GM23338 (cell line): ENCODE data around the gene GRID1. TPM values are rescaled to one million over a fixed set of nuclear protein-coding genes. Genes with fewer than 3 reads are reported as not detected.
"Not testable (repeated sequence)": the region's sequence is repeated elsewhere in the genome, so short reads cannot be mapped to it uniquely, and the experiment has no call there.

Experiments
- ATAC-seq: fragments of 200-7000 bp; cut with Tn5 transposase; 3 replicates; pipeline ENCODE4 v1.9.1; 2020
- DNase-seq: peaks from one replicate; pipeline ENCODE4 v3.0.0-alpha.2; 2015; ENCODE audit warnings: low spot score
- H2AFZ ChIP-seq: fragments of 200-600 bp; sonication (generic); 2 replicates; pipeline ENCODE4 v1.8.0; 2016; ENCODE audit warnings: antibody characterized with exemption, mild to moderate bottlenecking, moderate library complexity
- H3F3A ChIP-seq: fragments of 200-600 bp; sonication (generic); replicated peaks from 2 replicates; pipeline ENCODE4 v1.8.0; 2017; ENCODE audit warnings: antibody characterized with exemption, mixed run types, low read depth
- H3K27ac ChIP-seq: fragments of 200-600 bp; sonication (generic); 2 replicates; pipeline ENCODE4 v1.6.1; 2016; ENCODE audit warnings: low read depth
- H3K27me3 ChIP-seq: fragments of 200-600 bp; sonication (generic); 2 replicates; pipeline ENCODE4 v1.8.0; 2016; ENCODE audit warnings: mild to moderate bottlenecking, mixed run types, moderate library complexity; ENCODE audit not compliant: insufficient read depth
- H3K36me3 ChIP-seq: fragments of 200-600 bp; sonication (generic); 2 replicates; pipeline ENCODE4 v1.8.0; 2016; ENCODE audit warnings: mild to moderate bottlenecking; ENCODE audit not compliant: insufficient read depth
- H3K4me1 ChIP-seq: fragments of 200-600 bp; sonication (generic); 2 replicates; pipeline ENCODE4 v1.8.0; 2016; ENCODE audit warnings: mild to moderate bottlenecking, moderate library complexity; ENCODE audit not compliant: insufficient read depth
- H3K4me2 ChIP-seq: fragments of 200-600 bp; sonication (generic); 2 replicates; pipeline ENCODE4 v1.7.1; 2017; ENCODE audit warnings: mixed run types
- H3K4me3 ChIP-seq: fragments of 200-600 bp; sonication (generic); 2 replicates; pipeline ENCODE4 v1.6.1; 2016; ENCODE audit warnings: mixed run types
- H3K79me2 ChIP-seq: fragments of 200-600 bp; sonication (generic); replicated peaks from 2 replicates; pipeline ENCODE4 v1.8.0; 2017; ENCODE audit warnings: mild to moderate bottlenecking; ENCODE audit not compliant: insufficient read depth
- H3K9me2 ChIP-seq: fragments of 200-600 bp; sonication (generic); 2 replicates; pipeline ENCODE4 v1.8.0; 2017; ENCODE audit not compliant: insufficient read depth
- H4K20me1 ChIP-seq: fragments of 200-600 bp; sonication (generic); replicated peaks from 2 replicates; pipeline ENCODE4 v1.8.0; 2017; ENCODE audit warnings: mild to moderate bottlenecking; ENCODE audit not compliant: insufficient read depth
- H3K27ac Mint-ChIP-seq: 2 replicates; pipeline ENCODE4 v1.8.0; 2020; ENCODE audit warnings: inconsistent platforms, mild to moderate bottlenecking, moderate library complexity, mixed read lengths
- H3K27me3 Mint-ChIP-seq: 3 replicates; pipeline ENCODE4 v1.8.0; 2022; ENCODE audit warnings: low read depth, mild to moderate bottlenecking, moderate library complexity, mixed read lengths, inconsistent platforms; ENCODE audit not compliant: insufficient read depth, poor library complexity
- H3K36me3 Mint-ChIP-seq: 3 replicates; pipeline ENCODE4 v1.8.0; 2021; ENCODE audit warnings: low read depth, mild to moderate bottlenecking, inconsistent platforms, moderate library complexity, mixed read lengths
- H3K4me1 Mint-ChIP-seq: 3 replicates; pipeline ENCODE4 v1.8.0; 2020; ENCODE audit warnings: mild to moderate bottlenecking, inconsistent platforms, mixed read lengths
- H3K4me3 Mint-ChIP-seq: 3 replicates; pipeline ENCODE4 v1.8.0; 2021; ENCODE audit warnings: moderate library complexity, mild to moderate bottlenecking, inconsistent platforms, mixed read lengths
- H3K9me3 Mint-ChIP-seq: 3 replicates; pipeline ENCODE4 v1.8.0; 2020; ENCODE audit warnings: moderate library complexity, mild to moderate bottlenecking, inconsistent platforms, mixed read lengths
- CREB1 ChIP-seq: fragments of 250-450 bp; sonication (Bioruptor Pico); IDR thresholded peaks from 2 replicates; pipeline ENCODE4 v1.5.0; 2020; ENCODE audit warnings: low read depth, mild to moderate bottlenecking, moderate library complexity
- EZH2 ChIP-seq: fragments of 200-600 bp; sonication (generic); IDR thresholded peaks from one replicate; pipeline ENCODE4 v1.8.0; 2017; ENCODE audit warnings: antibody characterized with exemption, mild to moderate bottlenecking, low read depth; ENCODE audit not compliant: unreplicated experiment
- EZH2phosphoT487 ChIP-seq: fragments of 200-600 bp; sonication (generic); IDR thresholded peaks from one replicate; pipeline ENCODE4 v1.8.1; 2018; ENCODE audit warnings: antibody characterized with exemption; ENCODE audit not compliant: unreplicated experiment
- NANOG ChIP-seq: IDR thresholded peaks from 2 replicates; pipeline ENCODE4 v1.6.1; 2016; ENCODE audit warnings: antibody characterized with exemption, borderline replicate concordance
- POLR2AphosphoS5 ChIP-seq: IDR thresholded peaks from 2 replicates; pipeline ENCODE4 v1.6.1; 2016; ENCODE audit warnings: antibody characterized with exemption, low read depth
- polyA plus RNA-seq: library from polyadenylated mRNA; unstranded; fragments of >200 nt; fragmentation: Nextera tagmentation; extraction: Ambion mirVana; gene quantifications from 2 replicates; pipeline ENCODE4 v1.2.1, GENCODE V29; 2016
- total RNA-seq: library from RNA; depleted of rRNA; stranded (reverse); fragments of >200 nt; shearing (Covaris generic); gene quantifications from 2 replicates; pipeline ENCODE4 v1.2.3, GENCODE V29; 2014
- TF ChIP-seq, protein P1 (sequence below): IDR thresholded peaks from one replicate; pipeline ENCODE4 v1.6.1; 2018; ENCODE audit warnings: antibody characterized with exemption; ENCODE audit not compliant: unreplicated experiment
- TF ChIP-seq, protein P2 (sequence below): fragments of 250-450 bp; sonication (Bioruptor Pico); IDR thresholded peaks from 2 replicates; pipeline ENCODE4 v1.5.0; 2020; ENCODE audit warnings: mild to moderate bottlenecking, moderate library complexity

GRID1 gene
- total and polyA plus RNA-seq, 2 experiments from 2014 or later: 0.14 to 0.15 TPM

DNA sequence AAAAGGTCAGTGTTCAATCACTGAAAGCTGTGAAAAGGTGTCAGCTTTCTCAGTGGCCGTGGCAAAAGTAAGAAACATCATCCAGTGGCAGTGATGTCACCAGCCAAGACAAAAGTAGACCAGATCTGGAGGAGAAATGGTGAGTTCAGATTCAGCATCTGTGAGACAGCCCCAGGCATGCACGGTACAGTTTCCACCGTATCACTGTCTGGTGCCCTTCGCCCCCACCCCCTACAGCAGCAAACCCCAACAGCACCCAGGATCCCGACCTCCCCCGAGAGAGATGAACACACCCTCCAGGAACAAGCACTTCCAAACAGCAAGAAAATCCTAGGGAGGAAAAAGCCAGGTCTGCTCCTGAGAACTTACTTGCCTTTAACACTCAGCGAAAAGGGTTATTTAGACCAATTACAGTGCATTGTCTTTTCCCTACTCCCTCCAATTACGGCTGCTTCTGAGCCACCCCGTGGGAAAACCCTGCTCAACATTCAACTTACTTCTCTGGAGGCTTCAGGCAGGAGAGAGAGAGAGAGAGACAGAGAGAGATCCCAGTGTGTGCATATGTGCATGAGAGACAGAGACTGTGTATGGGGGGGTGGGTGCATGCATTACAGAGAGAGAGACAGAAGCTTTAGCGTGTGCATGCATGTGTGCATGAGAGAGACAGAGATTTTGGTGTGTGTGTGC is 189.6 kb downstream of the GRID1 start:
- no peaks in the 10 kb centered on the region for H3K4me1 Mint-ChIP-seq
- no peaks in the 10 kb centered on the region for H4K20me1 ChIP-seq
- no peak overlapping the region for H3K27ac ChIP-seq
- H3K36me3 ChIP-seq: no peaks in the 10 kb centered on the region
- no peaks in the 10 kb centered on the region for H3F3A ChIP-seq
- no peak overlapping the region for H3K4me3 Mint-ChIP-seq
- TF ChIP-seq EZH2: no peak
- H3K4me1 ChIP-seq: no peaks in the 10 kb centered on the region
- no peak overlapping the region for H2AFZ ChIP-seq
- H3K9me3 Mint-ChIP-seq: no peaks in the 10 kb centered on the region
- H3K79me2 ChIP-seq: no peaks in the 10 kb centered on the region
- no peak overlapping the region for H3K27ac Mint-ChIP-seq
- no peak overlapping the region for H3K4me3 ChIP-seq
- H3K36me3 Mint-ChIP-seq: no peaks in the 10 kb centered on the region
- no peak overlapping the region for H3K4me2 ChIP-seq
- H3K27me3 Mint-ChIP-seq: no peaks in the 10 kb centered on the region
- no peaks in the 10 kb centered on the region for H3K27me3 ChIP-seq
- no peaks in the 10 kb centered on the region for H3K9me2 ChIP-seq
- DNase-seq: no peak
- no peak for ATAC-seq

DNA sequence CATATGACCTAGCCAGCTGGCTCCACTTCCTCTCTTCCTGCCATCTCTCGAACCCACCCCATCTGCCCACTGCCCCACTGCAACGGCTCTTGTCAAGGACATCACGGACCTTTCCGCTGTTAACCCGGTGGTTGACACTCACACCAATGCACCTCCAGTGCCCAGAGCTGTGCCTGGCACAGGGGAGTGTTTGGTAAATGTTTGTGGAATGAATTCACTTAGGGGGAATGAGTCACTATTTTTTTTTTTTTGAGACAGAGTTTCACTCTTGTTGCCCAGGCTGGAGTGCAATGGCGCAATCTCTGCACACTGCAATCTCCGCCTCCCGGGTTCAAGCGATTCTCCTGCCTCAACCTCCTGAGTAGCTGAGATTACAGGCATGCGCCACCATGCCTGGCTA is 191.1 kb downstream of the GRID1 start:
- not testable (repeated sequence) for H3K27me3 Mint-ChIP-seq, H3K4me3 ChIP-seq, DNase-seq, H3K36me3 ChIP-seq, H3K27ac ChIP-seq, H3K4me3 Mint-ChIP-seq, H3K4me1 Mint-ChIP-seq, H3K4me2 ChIP-seq, H3K79me2 ChIP-seq, ATAC-seq, H3K4me1 ChIP-seq, H3K27ac Mint-ChIP-seq, H3K36me3 Mint-ChIP-seq, H3K9me3 Mint-ChIP-seq, H3K27me3 ChIP-seq, H3F3A ChIP-seq, H2AFZ ChIP-seq, H4K20me1 ChIP-seq, H3K9me2 ChIP-seq

DNA sequence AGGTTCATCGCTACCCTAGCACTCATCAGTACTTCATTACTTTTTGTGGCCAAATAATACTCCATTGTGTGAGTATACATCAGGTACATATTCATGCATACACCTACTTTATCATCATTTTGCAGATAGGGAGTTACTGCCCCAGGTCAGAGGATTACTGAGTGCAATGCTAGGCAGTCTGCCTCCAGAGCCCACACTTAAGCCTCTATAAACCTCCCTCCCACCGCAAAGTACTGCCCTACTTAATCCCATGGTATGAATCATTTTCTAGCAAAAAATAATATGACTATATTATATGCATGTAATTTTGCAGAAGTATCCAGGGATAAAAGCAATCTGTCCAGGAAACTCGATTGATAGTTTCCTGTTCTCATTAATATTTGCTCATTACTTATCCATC is 194.3 kb downstream of the GRID1 start:
- no peaks in the 10 kb centered on the region for H4K20me1 ChIP-seq
- H3K27ac ChIP-seq: no peak overlapping the region
- H3K4me2 ChIP-seq: no peak overlapping the region
- H2AFZ ChIP-seq: no peak overlapping the region
- no peaks in the 10 kb centered on the region for H3F3A ChIP-seq
- no peaks in the 10 kb centered on the region for H3K27me3 ChIP-seq
- Mint-ChIP-seq H3K4me1 (no peaks in the 10 kb centered on the region), H3K27ac (no peak overlapping the region), H3K27me3 (no peaks in the 10 kb centered on the region), H3K36me3 (no peaks in the 10 kb centered on the region), H3K9me3 (no peaks in the 10 kb centered on the region), H3K4me3 (no peak overlapping the region)
- H3K9me2 ChIP-seq: no peaks in the 10 kb centered on the region
- no peaks in the 10 kb centered on the region for H3K36me3 ChIP-seq
- ATAC-seq (no peak), DNase-seq (no peak)
- no peak overlapping the region for H3K4me3 ChIP-seq
- H3K79me2 ChIP-seq: no peaks in the 10 kb centered on the region
- no peaks in the 10 kb centered on the region for H3K4me1 ChIP-seq
- TF ChIP-seq, protein P1, sequence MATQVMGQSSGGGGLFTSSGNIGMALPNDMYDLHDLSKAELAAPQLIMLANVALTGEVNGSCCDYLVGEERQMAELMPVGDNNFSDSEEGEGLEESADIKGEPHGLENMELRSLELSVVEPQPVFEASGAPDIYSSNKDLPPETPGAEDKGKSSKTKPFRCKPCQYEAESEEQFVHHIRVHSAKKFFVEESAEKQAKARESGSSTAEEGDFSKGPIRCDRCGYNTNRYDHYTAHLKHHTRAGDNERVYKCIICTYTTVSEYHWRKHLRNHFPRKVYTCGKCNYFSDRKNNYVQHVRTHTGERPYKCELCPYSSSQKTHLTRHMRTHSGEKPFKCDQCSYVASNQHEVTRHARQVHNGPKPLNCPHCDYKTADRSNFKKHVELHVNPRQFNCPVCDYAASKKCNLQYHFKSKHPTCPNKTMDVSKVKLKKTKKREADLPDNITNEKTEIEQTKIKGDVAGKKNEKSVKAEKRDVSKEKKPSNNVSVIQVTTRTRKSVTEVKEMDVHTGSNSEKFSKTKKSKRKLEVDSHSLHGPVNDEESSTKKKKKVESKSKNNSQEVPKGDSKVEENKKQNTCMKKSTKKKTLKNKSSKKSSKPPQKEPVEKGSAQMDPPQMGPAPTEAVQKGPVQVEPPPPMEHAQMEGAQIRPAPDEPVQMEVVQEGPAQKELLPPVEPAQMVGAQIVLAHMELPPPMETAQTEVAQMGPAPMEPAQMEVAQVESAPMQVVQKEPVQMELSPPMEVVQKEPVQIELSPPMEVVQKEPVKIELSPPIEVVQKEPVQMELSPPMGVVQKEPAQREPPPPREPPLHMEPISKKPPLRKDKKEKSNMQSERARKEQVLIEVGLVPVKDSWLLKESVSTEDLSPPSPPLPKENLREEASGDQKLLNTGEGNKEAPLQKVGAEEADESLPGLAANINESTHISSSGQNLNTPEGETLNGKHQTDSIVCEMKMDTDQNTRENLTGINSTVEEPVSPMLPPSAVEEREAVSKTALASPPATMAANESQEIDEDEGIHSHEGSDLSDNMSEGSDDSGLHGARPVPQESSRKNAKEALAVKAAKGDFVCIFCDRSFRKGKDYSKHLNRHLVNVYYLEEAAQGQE: no peak
- TF ChIP-seq CREB1 (CRISPR knock-in tag) (no peak), EZH2phosphoT487 (no peak), POLR2AphosphoS5 (no peak), NANOG (no peak)
- TF ChIP-seq, protein P2, sequence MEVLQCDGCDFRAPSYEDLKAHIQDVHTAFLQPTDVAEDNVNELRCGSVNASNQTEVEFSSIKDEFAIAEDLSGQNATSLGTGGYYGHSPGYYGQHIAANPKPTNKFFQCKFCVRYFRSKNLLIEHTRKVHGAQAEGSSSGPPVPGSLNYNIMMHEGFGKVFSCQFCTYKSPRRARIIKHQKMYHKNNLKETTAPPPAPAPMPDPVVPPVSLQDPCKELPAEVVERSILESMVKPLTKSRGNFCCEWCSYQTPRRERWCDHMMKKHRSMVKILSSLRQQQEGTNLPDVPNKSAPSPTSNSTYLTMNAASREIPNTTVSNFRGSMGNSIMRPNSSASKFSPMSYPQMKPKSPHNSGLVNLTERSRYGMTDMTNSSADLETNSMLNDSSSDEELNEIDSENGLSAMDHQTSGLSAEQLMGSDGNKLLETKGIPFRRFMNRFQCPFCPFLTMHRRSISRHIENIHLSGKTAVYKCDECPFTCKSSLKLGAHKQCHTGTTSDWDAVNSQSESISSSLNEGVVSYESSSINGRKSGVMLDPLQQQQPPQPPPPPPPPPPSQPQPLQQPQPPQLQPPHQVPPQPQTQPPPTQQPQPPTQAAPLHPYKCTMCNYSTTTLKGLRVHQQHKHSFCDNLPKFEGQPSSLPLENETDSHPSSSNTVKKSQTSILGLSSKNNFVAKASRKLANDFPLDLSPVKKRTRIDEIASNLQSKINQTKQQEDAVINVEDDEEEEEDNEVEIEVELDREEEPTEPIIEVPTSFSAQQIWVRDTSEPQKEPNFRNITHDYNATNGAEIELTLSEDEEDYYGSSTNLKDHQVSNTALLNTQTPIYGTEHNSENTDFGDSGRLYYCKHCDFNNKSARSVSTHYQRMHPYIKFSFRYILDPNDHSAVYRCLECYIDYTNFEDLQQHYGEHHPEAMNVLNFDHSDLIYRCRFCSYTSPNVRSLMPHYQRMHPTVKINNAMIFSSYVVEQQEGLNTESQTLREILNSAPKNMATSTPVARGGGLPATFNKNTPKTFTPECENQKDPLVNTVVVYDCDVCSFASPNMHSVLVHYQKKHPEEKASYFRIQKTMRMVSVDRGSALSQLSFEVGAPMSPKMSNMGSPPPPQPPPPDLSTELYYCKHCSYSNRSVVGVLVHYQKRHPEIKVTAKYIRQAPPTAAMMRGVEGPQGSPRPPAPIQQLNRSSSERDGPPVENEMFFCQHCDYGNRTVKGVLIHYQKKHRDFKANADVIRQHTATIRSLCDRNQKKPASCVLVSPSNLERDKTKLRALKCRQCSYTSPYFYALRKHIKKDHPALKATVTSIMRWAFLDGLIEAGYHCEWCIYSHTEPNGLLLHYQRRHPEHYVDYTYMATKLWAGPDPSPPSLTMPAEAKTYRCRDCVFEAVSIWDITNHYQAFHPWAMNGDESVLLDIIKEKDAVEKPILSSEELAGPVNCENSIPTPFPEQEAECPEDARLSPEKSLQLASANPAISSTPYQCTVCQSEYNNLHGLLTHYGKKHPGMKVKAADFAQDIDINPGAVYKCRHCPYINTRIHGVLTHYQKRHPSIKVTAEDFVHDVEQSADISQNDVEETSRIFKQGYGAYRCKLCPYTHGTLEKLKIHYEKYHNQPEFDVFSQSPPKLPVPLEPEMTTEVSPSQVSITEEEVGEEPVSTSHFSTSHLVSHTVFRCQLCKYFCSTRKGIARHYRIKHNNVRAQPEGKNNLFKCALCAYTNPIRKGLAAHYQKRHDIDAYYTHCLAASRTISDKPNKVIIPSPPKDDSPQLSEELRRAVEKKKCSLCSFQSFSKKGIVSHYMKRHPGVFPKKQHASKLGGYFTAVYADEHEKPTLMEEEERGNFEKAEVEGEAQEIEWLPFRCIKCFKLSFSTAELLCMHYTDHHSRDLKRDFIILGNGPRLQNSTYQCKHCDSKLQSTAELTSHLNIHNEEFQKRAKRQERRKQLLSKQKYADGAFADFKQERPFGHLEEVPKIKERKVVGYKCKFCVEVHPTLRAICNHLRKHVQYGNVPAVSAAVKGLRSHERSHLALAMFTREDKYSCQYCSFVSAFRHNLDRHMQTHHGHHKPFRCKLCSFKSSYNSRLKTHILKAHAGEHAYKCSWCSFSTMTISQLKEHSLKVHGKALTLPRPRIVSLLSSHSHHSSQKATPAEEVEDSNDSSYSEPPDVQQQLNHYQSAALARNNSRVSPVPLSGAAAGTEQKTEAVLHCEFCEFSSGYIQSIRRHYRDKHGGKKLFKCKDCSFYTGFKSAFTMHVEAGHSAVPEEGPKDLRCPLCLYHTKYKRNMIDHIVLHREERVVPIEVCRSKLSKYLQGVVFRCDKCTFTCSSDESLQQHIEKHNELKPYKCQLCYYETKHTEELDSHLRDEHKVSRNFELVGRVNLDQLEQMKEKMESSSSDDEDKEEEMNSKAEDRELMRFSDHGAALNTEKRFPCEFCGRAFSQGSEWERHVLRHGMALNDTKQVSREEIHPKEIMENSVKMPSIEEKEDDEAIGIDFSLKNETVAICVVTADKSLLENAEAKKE (CRISPR knock-in tag): no peak
